WTC11 (cell line): Measurements from ENCODE around the gene KPNA4.

Source experiments
- IRF1 ChIP-seq: sonication (generic); formaldehyde crosslinking; IDR thresholded peaks from 2 replicates; pipeline ENCODE4 v1.8.0; 2023; ENCODE audit warnings: missing genetic modification reagents
- PREB ChIP-seq: sonication (generic); formaldehyde crosslinking; IDR thresholded peaks from 2 replicates; pipeline ENCODE4 v1.8.1; 2022; ENCODE audit warnings: mild to moderate bottlenecking, missing genetic modification reagents, moderate library complexity, borderline replicate concordance

GRCh38 chr3:160455846-160456245 is 109.5 kb downstream of the KPNA4 start:
- no peak for TF ChIP-seq PREB (CRISPR knock-in tag)
- TF ChIP-seq IRF1 (CRISPR knock-in tag), result no peak
